Fibroblast of skin of back (primary cell): ENCODE measurements around the gene TMEM132D.

ENCODE experiments used
- DNase-seq: peaks from one replicate; pipeline ENCODE4 v3.0.0-alpha.2; 2013

The TMEM132D gene

GRCh38 chr12:129089576-129089975, 814.2 kb downstream of the TMEM132D start:
- DNase-seq, result no peak

- DNase-seq, result no peak
Measured at GRCh38 chr12:129084875-129085826, 818.7 kb downstream of the TMEM132D start.

GRCh38 chr12:129083121-129083840, 820.5 kb downstream of the TMEM132D start:
- peak; percentile 66 for DNase-seq

GRCh38 chr12:129082441-129082840, 821.4 kb downstream of the TMEM132D start:
- no peak for DNase-seq

- DNase-seq, result no peak
Measured at GRCh38 chr12:129081755-129082250, 822.0 kb downstream of the TMEM132D start.

- DNase-seq, result no peak
Measured at GRCh38 chr12:129080821-129081220, 823.0 kb downstream of the TMEM132D start.

- no peak for DNase-seq
Measured at GRCh38 chr12:129080391-129080790, 823.4 kb downstream of the TMEM132D start.

- no peak for DNase-seq
Measured at GRCh38 chr12:129079719-129080118, 824.1 kb downstream of the TMEM132D start.

- DNase-seq, result no peak
Measured at GRCh38 chr12:129076441-129077320, 827.1 kb downstream of the TMEM132D start.

- DNase-seq, result no peak
Measured at GRCh38 chr12:129075460-129076208, 828.2 kb downstream of the TMEM132D start.

GRCh38 chr12:129074379-129074778, 829.4 kb downstream of the TMEM132D start:
- DNase-seq, result no peak

- no peak for DNase-seq
Measured at GRCh38 chr12:129073157-129073915, 830.5 kb downstream of the TMEM132D start.

- no peak for DNase-seq
Measured at GRCh38 chr12:129071362-129071761, 832.5 kb downstream of the TMEM132D start.

- DNase-seq, result no peak
Measured at GRCh38 chr12:129069886-129070285, 833.9 kb downstream of the TMEM132D start.

- no peak for DNase-seq
Measured at GRCh38 chr12:129068684-129069083, 835.1 kb downstream of the TMEM132D start.

GRCh38 chr12:129067491-129067890, 836.3 kb downstream of the TMEM132D start:
- DNase-seq, result peak; percentile 44

- DNase-seq, result no peak
Measured at GRCh38 chr12:129064209-129064855, 839.5 kb downstream of the TMEM132D start.

GRCh38 chr12:129063600-129063999, 840.2 kb downstream of the TMEM132D start:
- DNase-seq, result no peak

- no peak for DNase-seq
Measured at GRCh38 chr12:129053232-129053631, 850.6 kb downstream of the TMEM132D start.

GRCh38 chr12:129052373-129052772, 851.5 kb downstream of the TMEM132D start:
- DNase-seq, result no peak
